ENCODE data around the gene TTC14. TPM values are rescaled to one million over a fixed set of nuclear protein-coding genes. Genes with fewer than 3 reads are reported as not detected.
"Not testable (repeated sequence)": the region's sequence is repeated elsewhere in the genome, so short reads cannot be mapped to it uniquely, and the experiment has no call there.

The TTC14 gene
- total and polyA plus RNA-seq, 9 of the 15 experiments (the other 6 are each of a cell fraction or from before 2014, with no cell fraction given), result 10.0 to 61.9 (median 27.0) TPM

GRCh38 chr3:180580934-180581333, 21.0 kb upstream of the TTC14 start (continued):
- TF ChIP-seq MAX (CRISPR knock-in tag; IDR thresholded peaks at IDR 0.05) (no peak), MEF2A (IDR thresholded peaks at IDR 0.05; ENCODE audit: control insufficient read depth, low read depth, low read length) (no peak), RBFOX2 (IDR thresholded peaks at IDR 0.05; ENCODE audit: low read depth, low read length) (no peak)

- POLR2A ChIA-PET, result no interaction called here
- intact Hi-C loops (cut with micrococcal nuclease) (no loop called here), in situ Hi-C loops (cut with MboI) (no loop called here)
- Histone ChIP-seq H4K20me1 (replicated peaks; ENCODE audit: control insufficient read depth, insufficient read depth, low read length) (no peaks in the 10 kb centered on the region), H3K27ac (ENCODE audit: extremely low read depth, low read depth, low read length) (no peak overlapping the region), H3K27me3 (ENCODE audit: control insufficient read depth in 2 of 2, insufficient read depth in 2 of 2, low read length in 2 of 2) (peaks cover 0 to 3% of the 10 kb centered on the region in 2 experiments; a peak in 1 of 5 replicates), H3K4me2 (ENCODE audit: insufficient read depth, low read length) (no peak overlapping the region), H3K4me3 (no peak overlapping the region), H3K4me1 (replicated peaks in 1 of 2; ENCODE audit: control insufficient read depth in 2 of 2, insufficient read depth in 2 of 2, low read length in 2 of 2) (no peaks in the 10 kb centered on the region), H3K36me3 (ENCODE audit: control insufficient read depth, insufficient read depth, low read length) (no peaks in the 10 kb centered on the region), H3K9me3 (replicated peaks; ENCODE audit: control insufficient read depth, insufficient read depth, low read depth, low read length) (no peaks in the 10 kb centered on the region), H3K9ac (ENCODE audit: insufficient read depth in 1 of 2, low read depth in 2 of 2, low read length in 2 of 2) (no peak overlapping the region), H3K9me1 (ENCODE audit: control insufficient read depth, insufficient read depth, low read length) (no peaks in the 10 kb centered on the region), H2AFZ (ENCODE audit: low read depth, low read length) (no peak overlapping the region), H3K79me2 (ENCODE audit: control insufficient read depth, insufficient read depth, low read length) (no peaks in the 10 kb centered on the region)
- TF ChIP-seq ZBTB33 (CRISPR knock-in tag; IDR thresholded peaks at IDR 0.05), result no peak
- TF ChIP-seq ZNF174 (CRISPR knock-in tag; IDR thresholded peaks at IDR 0.05), result no peak
- TF ChIP-seq ZFPM2 (CRISPR knock-in tag; IDR thresholded peaks at IDR 0.05), result no peak
- TF ChIP-seq JUN (IDR thresholded peaks at IDR 0.05; ENCODE audit: borderline replicate concordance, low read depth, low read length), result no peak
- TF ChIP-seq JUN (CRISPR knock-in tag; IDR thresholded peaks at IDR 0.05; ENCODE audit: borderline replicate concordance), result no peak
- no peak for TF ChIP-seq COPS2 (conservative IDR thresholded peaks at IDR 0.05)
- CTCF ChIA-PET (ENCODE audit: low intra/inter-chr PET ratio), result no interaction called here
- ATAC-seq (no peak), DNase-seq (ENCODE audit: extremely low read depth in 1 of 4, low spot score in 3 of 4) (no peak), FAIRE-seq (no peak)
- 1% methylated on average over 20 of the region's 23 CpGs for WGBS (ENCODE audit: insufficient coverage, low coverage, missing lambda C conversion rate)
- no TSS peak for BruUV-seq (replicated peaks)
These were observed 11.6 kb upstream of the TTC14 start for GRCh38 chr3:180590396-180590795.

DNA sequence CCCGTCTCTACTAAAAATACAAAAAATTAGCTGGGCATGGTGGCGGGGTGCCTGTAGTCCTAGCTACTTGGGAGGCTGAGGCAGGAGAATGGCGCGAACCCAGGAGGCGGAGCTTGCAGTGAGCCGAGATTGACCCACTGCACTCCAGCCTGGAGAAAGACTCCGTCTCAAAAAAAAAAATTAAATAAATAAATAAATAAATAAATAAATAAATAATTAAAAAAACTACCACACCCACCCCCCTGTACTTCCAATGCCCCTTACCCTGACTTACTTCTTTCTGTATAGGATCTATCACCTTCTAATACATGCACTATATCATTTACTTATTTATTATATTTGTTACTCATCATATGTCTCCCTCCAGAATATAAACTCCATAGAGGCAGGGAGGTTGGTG, 8.3 kb upstream of the TTC14 start:
- POLR2A ChIA-PET; H4K20me1 ChIP-seq (replicated peaks; ENCODE audit: control insufficient read depth, insufficient read depth, low read length); H3K9me1 ChIP-seq (ENCODE audit: control insufficient read depth, insufficient read depth, low read length); H3K4me2 ChIP-seq (ENCODE audit: insufficient read depth, low read length); in situ Hi-C loops (cut with MboI); ATAC-seq; BruUV-seq (replicated peaks); CTCF ChIA-PET (ENCODE audit: low intra/inter-chr PET ratio); H3K36me3 ChIP-seq (ENCODE audit: control insufficient read depth, insufficient read depth, low read length); H3K4me3 ChIP-seq; H3K4me1 ChIP-seq (replicated peaks in 1 of 2; ENCODE audit: control insufficient read depth in 2 of 2, insufficient read depth in 2 of 2, low read length in 2 of 2); H2AFZ ChIP-seq (ENCODE audit: low read depth, low read length); H3K27me3 ChIP-seq (ENCODE audit: control insufficient read depth in 2 of 2, insufficient read depth in 2 of 2, low read length in 2 of 2); H3K9ac ChIP-seq (ENCODE audit: insufficient read depth in 1 of 2, low read depth in 2 of 2, low read length in 2 of 2); H3K79me2 ChIP-seq (ENCODE audit: control insufficient read depth, insufficient read depth, low read length); DNase-seq (ENCODE audit: extremely low read depth in 1 of 4, low spot score in 3 of 4); intact Hi-C loops (cut with micrococcal nuclease); FAIRE-seq; H3K9me3 ChIP-seq (replicated peaks; ENCODE audit: control insufficient read depth, insufficient read depth, low read depth, low read length); H3K27ac ChIP-seq (ENCODE audit: extremely low read depth, low read depth, low read length): not testable (repeated sequence)
- WGBS (ENCODE audit: insufficient coverage, low coverage, missing lambda C conversion rate), result 31% methylated on average over 7 of the region's 7 CpGs

Data from K562 (cell line).